GM21390 (cell line): ENCODE results near the gene C10orf62.
A peak's percentile ranks its signal among the peaks of the same experiment; 100 is the strongest.
"Not testable (repeated sequence)": the region's sequence is repeated elsewhere in the genome, so short reads cannot be mapped to it uniquely, and the experiment has no call there.

Experiments used
- ATAC-seq: cut with Tn5 transposase; IDR thresholded peaks from one replicate; pipeline ENCODE4 v1.9.1; 2021; ENCODE audit not compliant: unreplicated experiment

Gene C10orf62

DNA sequence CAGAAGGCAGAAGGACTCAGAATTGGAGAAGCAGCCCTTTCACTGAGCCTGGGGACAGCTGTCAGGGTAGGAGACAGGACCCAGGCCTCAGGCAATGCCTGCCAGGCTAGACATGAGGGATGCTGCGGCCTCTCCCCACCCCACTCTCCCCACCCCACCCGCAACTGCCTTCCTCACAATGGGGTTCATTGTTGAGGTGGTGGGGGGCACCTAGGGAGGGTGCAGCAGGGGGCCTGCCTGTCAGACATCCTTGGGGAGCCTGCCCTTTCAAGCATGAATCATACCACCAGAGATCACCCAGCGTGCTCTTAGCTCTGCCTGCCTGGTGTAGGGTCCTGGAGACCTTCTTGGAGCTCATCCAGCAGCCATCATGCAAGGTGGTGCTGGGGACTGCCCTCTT is at the start of gene C10orf62:
Gene C10orf62 (plus strand): TSS at position 243 of the 400 bp plus-strand sequence. CDS start 177 bp downstream, outside the sequence.
- no peak for ATAC-seq

DNA sequence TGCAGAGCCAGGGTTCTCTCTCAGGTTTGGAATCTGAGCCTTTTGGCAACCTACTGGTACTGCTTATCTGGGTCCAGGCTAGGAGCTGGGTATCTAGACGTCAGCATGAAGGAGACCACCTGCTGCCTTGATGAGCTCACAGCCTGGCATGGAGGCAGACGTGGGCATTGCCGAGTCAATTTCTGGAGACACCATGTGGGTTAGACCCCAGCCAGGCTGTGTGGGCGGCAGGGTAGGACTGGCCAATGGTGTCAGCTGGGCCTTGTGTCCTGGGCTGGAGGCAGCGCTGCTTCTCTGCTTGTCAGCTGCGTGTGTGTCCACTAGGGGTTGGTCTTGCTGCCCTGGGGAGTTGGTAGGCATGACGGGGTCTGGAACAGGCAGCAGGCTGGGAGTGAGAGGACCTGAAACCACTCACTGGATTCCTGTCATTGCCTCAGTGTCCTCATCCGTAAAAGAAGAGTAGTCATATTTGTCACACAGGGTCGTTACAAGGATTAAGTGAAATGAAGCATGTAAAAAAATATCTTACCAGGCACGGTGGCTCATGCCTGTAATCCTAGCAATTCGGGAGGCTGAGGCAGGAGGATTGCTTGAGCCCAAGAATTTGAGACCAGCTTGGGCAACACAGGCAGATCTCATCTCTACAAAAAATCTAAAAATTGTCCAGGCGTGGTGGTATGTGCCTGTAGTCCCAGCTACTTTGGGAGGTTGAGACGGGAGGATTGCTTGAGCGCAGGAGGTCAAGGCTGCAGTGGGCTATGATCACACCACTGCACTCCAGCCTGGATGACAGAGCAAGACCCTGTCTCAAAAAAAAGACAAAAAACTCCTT is 48.6 kb upstream of the C10orf62 start:
- no peak for ATAC-seq

DNA sequence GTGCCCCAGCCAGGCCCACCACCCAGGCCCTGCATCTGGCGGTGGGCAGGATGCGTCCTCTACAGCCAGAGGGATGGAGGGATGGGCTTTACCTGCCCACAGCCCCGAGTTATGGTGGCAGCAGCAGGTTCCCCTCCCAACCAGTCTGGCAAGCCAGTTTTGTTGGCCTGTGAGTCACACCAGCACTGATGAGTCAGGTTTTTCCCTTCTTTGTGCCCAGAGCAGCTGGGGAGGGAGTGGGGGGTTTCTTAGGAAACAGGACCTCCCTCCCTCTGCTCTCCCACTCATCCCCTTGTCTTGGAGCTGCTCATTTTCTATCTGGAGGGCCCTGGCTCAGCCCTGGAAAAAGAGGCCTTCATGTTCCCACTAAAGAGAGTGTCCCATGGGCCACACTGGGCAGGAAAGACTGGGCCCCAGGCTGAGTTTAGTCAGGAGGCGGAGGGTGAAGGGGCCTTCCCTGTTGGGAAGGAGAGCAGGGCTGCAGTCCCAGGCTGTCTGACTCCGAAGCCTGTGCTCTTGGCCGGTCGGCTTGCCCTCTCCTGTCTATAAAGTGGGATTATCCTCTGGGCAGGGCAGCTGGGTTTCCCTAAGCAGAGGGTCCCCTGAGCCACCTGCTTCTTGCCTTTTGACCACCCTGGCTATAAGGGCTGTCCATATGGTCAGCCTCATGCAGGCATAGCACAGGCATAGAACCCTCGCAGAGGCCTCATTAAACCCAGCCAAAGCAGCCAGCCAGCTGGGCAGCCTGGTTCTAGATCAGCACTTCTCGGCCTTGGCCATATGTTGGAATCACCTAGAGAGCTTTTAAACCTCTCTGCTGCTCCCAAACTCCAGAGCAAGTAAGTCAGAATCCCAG is 47.1 kb upstream of the C10orf62 start:
- no peak for ATAC-seq

DNA sequence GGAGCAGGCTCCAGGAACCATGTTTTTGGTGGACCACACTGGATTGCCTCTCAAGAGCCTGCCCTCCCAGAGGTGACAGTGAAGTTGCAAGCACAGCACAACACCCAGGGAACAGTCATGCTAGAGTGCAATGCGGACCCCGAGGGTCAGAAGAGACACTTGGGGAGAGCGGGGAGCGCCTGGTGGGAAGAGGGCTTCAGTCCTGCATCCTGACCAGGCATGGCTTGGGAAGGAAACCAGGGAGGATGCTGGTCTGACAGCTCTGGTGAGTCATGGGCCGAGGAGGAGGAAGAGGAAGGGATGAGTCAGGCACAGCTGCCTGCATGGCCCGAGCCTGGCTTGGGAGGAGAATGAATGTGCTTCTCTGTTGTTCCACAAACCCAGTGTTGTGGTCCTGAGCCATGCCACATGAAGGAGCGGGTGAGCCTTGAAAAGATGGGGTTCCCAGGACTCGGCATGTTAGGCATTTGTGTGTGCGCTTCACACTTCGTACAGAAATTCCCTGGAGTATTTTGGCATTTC is 46.4 kb upstream of the C10orf62 start:
- no peak for ATAC-seq

GRCh38 chr10:97546456-97547270 is 42.9 kb upstream of the C10orf62 start:
- ATAC-seq: no peak

GRCh38 chr10:97547271-97547600 is 42.3 kb upstream of the C10orf62 start:
- ATAC-seq: no peak

DNA sequence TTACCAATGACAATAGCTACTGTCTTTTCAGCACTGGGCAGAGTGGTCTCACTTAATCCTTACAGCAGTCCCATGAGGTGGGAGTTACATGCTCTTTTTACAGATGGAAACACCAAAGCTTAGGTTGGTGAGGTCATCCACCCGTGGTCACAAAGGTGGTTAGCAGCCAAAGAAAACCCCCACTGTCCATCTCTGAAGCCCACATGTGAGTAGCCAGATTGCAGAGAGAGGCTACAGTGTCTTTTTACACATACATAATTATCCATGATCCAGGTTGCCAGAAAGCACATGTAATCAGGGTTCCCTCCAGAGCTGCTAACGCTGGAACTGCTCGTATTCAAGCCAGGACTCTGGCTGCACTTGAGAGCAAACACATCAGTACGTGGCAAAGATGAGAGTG is 41.6 kb upstream of the C10orf62 start:
- ATAC-seq: no peak

GRCh38 chr10:97548828-97549455 is 40.6 kb upstream of the C10orf62 start:
- no peak for ATAC-seq

DNA sequence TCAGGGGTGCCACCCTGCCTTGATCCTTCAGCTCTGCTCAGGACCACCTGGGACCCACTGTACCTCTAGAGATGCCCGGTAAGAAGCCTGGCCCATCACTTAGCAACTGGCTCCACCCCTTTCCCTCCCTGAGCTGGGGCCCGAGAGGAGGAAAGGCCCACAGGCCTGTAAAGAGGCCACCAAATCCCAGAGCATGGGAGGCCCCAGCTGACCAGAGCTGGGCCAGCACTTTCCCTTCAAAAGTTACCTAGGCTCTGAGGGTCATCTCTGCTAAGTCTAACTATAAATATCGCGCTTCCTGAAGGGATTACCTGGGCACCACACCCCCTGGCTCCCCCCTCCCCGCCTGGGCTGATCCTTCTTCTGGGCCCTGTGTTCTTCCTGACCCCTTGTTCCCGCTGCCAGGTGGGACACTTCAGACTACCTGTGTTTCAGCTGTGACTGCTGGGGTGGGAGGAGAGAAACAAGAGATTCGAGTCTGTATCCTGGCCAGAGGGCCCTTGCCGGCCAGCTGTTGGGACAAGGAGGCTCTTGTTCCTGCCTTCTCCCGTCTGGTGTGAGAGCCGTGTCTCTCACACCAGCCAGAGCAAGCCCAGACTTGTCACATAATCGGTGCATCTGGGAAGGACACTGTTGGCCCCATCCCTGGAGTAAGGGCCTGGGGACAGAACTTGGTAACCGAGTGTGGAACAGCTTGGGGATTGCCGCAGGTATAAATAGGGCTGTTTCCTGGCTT is 39.8 kb upstream of the C10orf62 start:
- ATAC-seq: no peak

DNA sequence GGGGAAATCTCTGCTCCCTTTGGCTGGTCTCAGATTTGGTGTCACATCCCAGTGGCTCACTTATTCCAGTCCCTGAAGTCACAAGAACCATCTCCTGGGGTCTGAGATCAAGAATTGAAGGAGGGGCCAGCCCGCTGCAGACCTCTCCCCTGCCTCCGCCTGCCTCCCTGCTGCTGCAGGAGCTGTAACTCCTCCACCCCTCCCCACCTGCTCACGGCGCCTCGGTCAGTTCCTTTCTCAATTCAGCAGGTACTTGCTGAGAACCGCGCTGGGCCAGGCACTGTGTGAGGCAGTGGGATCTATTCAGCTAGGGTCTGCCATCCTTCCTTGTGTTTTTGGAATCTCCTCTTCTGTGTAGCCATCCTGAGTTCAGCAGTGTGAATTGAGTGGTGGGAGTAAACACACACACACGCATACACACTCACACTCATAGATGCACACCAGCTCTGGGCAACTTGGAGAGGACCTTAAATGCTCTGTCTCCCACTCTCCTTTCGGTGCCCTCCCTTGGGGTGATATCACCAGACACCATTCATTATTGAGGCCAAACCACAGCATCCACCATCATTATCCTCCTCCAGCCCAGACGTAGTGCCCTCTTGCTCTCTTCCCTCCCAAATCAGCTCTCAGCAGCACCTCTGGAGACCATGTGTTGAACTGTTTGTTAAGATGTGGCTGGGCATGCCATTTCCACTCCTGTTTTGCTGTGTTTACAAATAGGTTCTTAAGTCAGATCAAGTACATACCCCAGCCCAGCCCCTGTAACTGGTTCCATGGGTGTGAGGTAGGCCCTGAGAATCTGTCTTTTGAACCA is 39.0 kb upstream of the C10orf62 start:
- no peak for ATAC-seq

DNA sequence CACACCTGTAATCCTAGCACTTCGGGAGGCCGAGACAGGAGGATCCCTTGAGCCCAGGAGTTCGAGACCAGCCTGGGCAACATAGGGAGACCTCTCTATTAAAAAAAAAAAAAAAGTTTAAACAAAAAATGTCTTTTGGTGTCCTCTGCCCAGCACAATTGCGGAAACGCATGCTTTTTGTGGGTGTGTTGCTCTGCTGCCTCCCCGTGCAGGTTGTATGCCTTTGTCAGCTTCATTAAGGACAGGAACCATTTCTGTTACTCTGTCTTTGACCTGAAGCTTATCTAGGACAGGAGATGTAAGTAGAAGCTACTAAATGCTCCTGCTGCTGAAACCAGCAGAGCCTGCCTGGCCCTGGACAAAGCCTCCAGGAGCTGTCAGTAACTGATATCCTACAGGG is 38.2 kb upstream of the C10orf62 start:
- no peak for ATAC-seq

DNA sequence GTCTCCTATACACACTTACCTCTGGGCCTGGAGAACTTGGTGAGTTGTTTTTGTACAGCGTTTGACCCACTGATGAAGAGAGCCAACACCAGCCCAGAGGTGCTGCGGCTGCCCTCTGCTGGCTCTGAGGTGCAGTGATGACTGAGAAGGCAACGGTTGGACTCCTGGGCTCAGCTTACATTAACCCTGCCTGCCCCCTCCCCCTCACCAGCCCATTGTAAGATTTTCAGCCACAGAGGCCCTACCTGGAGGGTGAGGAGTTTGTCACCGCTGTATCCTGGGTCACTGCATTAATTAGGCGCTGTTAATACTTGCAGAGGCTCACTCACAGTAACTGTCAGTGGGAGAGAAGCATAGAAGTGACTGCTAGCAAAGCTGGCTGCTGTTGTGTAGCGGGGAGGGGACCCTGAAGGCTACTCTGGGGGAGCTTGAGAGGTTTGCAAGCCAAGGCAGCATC is 35.9 kb upstream of the C10orf62 start:
- peak; percentile 74 for ATAC-seq

- ATAC-seq: not testable (repeated sequence)
Observed at GRCh38 chr10:97554336-97554735, 35.2 kb upstream of the C10orf62 start.

DNA sequence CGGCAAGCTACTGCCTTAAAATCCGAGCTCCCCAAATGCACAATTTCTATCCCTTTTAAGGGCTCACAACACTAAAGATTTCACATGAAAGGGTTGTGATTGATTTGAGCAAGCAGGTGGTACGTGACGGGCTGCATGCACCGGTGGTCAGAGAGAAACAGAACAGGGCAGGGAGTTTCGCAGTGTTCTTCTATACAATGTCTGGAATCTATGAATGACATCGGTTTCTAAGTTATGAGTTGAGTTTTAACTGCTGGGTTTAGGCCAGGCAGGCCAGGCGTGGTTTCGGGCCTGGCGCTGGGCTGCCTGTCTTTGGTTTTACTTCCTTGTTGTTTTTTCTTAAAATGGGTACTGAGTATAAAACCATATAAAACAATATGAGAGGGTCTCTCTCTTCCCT is 34.0 kb upstream of the C10orf62 start:
- not testable (repeated sequence) for ATAC-seq

DNA sequence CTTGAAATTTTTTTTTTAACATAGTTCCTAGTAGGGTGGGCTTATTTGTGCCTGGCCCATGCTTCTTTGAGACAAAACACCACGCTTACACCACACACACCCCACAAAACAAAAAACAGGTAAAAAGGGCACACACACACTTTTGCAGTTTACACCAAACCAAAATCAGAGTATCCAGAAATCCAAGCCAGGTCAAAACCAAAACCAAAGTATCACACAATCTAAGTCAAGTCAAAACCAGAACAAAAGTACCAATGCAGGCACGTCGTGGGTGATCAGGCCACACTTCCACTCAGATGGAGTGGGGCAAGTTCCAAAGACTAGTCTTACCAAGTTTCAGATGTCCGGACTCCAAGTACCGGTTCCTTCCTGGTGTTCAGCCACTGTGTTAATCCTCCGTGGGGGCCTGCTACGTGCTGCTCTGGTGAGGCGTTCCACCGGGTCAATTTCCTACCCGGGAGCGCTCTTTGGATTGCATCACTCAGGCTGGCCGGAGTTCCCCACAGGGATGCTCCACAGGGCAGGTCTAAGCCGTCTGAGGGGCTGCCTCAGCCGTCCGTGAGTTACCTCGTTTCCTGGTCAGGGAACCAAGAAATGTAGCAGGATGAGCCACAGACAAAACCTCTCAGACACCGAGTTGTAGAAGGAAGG is 28.7 kb upstream of the C10orf62 start:
- not testable (repeated sequence) for ATAC-seq

- not testable (repeated sequence) for ATAC-seq
Observed at GRCh38 chr10:97561386-97562077, 28.0 kb upstream of the C10orf62 start.

DNA sequence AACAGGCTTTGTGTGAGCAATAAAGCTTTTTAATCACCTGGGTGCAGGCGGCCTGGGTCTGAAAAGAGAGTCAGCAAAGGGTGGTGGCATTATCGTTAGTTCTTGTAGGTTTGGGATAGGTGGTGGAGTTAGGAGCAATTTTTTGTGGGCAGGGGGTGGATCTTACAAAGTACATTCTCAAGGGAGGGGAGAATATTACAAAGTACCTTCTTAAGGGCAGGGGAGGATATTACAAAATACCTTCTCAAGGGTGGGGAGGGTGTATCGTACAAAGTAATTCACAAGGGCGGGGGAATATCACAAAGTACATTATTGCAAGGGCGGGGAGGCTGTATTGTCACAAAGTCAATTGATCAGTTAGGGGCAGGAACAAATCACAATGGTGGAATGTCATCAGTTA is 27.2 kb upstream of the C10orf62 start:
- not testable (repeated sequence) for ATAC-seq

DNA sequence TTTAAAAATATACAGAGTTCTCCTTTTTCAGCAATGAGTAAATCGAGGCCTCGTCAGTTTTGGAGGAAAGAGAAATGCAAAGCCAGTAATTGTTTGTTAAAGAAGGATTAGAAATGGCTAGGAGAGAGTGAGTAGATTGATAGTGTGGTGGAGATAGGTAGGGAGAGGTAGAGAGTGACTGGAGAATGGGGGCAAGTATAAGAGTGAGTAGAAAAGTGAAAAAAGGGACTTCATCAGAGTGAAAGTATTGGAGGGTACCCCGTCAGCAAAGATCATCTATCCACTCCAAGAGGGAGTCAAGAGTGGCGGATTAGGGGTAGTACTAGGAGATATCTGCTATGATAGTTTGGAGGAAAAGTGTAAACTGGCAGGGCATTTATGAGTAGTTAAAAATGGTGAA is 26.2 kb upstream of the C10orf62 start:
- ATAC-seq: no peak
